ENCODE measurements around the gene HOXA10. TPM values are rescaled to one million over a fixed set of nuclear protein-coding genes. Genes with fewer than 3 reads are reported as not detected.

The HOXA10 gene
- total RNA-seq, 2 experiments from 2014 or later = not detected

DNA sequence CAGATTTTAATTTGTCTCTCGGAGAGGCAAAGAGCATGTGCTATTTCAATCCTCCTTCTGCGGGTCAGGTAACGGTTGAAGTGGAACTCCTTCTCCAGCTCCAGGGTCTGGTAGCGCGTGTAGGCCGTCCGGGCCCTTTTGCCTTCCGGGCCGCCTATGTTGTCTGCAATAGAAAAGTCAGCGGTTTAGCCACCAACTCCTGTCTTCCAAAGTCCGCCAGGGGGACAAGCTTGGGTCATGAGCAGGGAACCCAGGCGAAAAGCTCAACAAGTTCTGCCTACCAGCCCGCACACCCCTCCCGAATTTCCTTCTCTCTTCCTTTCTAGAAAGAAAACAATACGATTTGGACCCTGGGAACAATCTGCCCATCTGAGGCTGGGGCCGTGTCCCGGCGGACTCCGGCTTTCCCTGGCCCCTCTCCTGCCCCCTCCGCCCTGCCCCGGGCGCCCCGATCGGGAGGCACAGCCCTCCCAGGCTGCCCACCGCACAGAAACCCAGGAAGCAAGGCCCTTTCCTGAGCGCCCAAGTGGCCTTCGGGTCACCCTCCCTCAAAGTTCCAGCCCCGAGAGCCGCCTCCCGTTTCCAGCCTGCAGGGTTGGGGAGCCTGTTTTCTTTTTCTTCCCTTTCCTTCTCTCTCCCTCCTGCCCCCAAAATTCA is 32.1 kb downstream of the HOXA10 start:
- H3K27ac Mint-ChIP-seq = no peak overlapping the region
- CTCF ChIA-PET = no interaction called here
- no peaks in the 10 kb centered on the region for H3K9me3 Mint-ChIP-seq
- POLR2A ChIA-PET = no interaction called here
- no peaks in the 10 kb centered on the region for H3K4me1 Mint-ChIP-seq
- no peaks in the 10 kb centered on the region for H3K36me3 Mint-ChIP-seq (ENCODE audit: low read depth)
- peaks cover 32% of the 10 kb centered on the region for H3K27me3 Mint-ChIP-seq
- no peak for DNase-seq
- H3K4me3 Mint-ChIP-seq = no peak overlapping the region

DNA sequence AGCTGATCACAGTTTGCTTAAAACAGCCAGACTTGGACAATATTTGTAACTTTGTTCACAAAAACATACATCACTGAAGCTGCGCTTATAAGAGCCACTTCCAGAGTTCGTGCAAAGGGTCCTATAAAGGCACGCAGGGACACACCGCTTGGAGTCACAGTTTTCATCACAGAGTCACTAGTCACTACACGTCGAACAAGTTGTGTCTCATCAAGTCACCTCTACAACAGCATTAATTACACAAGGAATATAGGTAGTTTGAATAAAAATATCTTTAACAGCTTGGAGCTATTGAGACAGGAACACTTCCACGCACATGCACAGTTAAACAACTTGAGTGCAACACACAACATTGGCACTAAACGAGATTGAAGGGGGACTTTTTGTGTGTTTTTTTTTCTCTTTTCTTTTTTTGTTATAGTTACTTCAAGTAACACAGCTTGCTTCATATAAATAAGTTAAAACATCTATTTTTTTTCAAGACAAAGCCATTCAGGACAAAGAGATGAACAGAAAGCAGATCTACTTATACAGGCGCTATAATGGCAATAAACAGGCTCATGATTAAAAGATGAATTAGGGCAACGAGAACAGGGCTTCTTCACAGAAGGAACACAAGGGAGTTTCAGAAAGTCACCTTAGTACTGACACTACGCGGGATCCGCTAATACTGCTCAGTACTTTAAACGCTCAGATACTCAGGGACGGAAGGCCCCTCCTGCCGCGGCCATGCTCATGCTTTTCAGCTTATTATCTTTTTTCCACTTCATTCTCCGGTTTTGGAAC is 32.8 kb downstream of the HOXA10 start:
- Mint-ChIP-seq H3K4me3 (no peak overlapping the region), H3K27me3 (peaks cover 32% of the 10 kb centered on the region), H3K9me3 (no peaks in the 10 kb centered on the region), H3K4me1 (no peaks in the 10 kb centered on the region), H3K27ac (no peak overlapping the region), H3K36me3 (ENCODE audit: low read depth) (no peaks in the 10 kb centered on the region)
- ChIA-PET POLR2A (no interaction called here), CTCF (interaction anchor here (0.7 to 1.2 kb wide), 2 partner anchors 9 to 41 kb away, joined by 4 to 6 read pairs; no protein-coding TSS in a partner anchor)
- no peak for DNase-seq

DNA sequence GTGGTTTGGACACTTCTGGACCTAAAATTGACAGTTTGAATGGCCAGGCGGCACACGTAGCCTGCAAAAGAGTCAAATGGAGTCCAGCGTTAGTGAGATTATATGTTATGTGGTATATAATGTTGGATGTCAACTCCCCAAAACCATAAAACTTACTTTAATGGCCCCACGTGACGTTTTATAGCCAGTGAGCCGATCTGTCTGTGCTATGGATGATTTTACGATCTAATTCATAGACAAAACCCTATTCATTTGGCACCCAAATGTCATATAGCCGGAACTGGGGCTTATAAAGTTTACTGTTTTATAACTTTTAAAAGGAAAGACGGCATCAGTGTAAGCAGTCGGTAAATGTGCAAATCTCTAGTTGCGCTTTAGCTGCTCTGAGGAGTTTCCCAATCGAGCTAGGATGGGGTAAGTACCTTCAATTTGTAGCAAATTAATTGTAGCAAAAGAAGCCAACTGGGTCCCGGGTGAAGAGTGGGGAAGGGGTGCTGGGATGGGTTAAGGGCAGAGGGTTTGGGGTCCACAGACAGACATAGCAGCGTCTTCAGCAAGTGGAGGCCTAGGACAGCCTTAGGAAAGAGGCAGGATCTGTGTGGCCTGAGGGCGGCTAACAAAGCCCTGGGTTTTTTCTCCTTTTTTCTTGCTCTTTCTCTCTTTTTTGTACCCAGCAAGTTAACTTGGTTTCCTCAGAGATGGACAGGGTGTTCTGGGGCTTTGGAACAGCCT is 33.8 kb downstream of the HOXA10 start:
- POLR2A ChIA-PET = no interaction called here
- Mint-ChIP-seq H3K27me3 (peaks cover 38% of the 10 kb centered on the region), H3K27ac (no peak overlapping the region), H3K36me3 (ENCODE audit: low read depth) (no peaks in the 10 kb centered on the region), H3K9me3 (no peaks in the 10 kb centered on the region), H3K4me3 (no peak overlapping the region), H3K4me1 (peaks cover 6% of the 10 kb centered on the region)
- no peak for DNase-seq
- CTCF ChIA-PET = interaction anchor here (1.2 kb wide), 1 partner anchor 10 kb away, joined by 6 read pairs; no protein-coding TSS in a partner anchor

DNA sequence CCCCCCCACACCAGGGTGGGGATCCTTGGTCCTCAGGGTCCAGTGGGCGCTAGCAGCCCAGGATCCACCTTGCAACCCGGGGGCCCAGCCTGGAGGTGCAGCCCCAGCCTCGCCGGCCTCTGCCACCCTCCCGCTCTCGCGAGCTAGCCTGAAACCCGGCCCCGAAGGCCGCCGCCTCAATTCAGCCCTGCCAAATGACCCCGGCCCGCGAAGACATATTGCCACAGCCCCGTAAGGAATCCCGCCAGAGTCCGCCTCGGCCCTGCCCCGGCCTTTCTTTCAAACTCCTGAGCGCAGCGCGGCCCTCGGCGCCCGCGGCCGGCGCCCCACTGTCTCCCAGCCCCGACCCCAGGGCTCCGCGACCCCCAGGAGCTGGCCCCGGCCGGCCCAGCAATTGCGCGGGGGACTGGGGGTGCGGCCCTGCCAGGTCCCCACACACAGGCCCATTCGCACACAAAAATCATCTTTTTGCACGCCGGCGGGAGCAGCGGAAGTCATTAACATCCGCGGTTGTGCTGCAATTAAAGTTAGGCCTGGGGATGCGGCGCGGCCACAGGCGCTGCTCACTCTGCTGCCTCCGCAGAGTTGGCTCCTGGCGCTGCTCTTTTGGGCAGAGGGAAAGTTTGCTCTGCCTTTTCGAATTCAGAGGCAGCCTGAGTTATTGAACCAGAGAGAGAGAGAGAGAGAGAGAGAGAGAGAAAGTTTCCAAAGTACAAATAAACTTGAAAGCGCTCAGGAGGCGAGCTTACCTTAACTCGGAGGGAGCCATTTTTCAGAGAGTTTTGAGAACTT is 34.6 kb downstream of the HOXA10 start:
- H3K27ac Mint-ChIP-seq = no peak overlapping the region
- H3K4me1 Mint-ChIP-seq = peaks cover 13% of the 10 kb centered on the region
- peaks cover 46% of the 10 kb centered on the region for H3K27me3 Mint-ChIP-seq
- no peak for DNase-seq
- CTCF ChIA-PET = interaction anchor here (1.2 kb wide), 1 partner anchor 11 kb away, joined by 6 read pairs; no protein-coding TSS in a partner anchor
- no peaks in the 10 kb centered on the region for H3K9me3 Mint-ChIP-seq
- no peak overlapping the region for H3K4me3 Mint-ChIP-seq
- POLR2A ChIA-PET = no interaction called here
- no peaks in the 10 kb centered on the region for H3K36me3 Mint-ChIP-seq (ENCODE audit: low read depth)

DNA sequence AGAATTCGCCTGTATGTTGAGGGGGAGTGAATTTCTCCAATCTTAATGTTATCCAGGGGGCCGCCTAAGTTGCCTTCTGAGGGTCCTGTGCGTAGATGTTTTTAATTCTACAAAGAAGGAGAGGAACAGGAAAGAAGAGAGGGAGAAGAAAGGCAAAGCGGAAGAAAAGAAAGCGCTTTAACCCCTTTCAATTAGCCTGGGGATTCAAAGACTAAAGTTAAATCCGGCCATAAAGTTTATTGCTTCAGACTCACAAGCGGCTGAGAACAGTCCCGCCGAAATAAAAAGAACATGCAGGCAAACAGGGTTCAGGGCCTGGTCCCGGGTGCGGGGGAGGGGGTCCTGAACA is 35.2 kb downstream of the HOXA10 start:
- no peak overlapping the region for H3K27ac Mint-ChIP-seq
- H3K36me3 Mint-ChIP-seq (ENCODE audit: low read depth) = no peaks in the 10 kb centered on the region
- CTCF ChIA-PET = no interaction called here
- H3K27me3 Mint-ChIP-seq = peaks cover 52% of the 10 kb centered on the region
- DNase-seq = no peak
- no peak overlapping the region for H3K4me3 Mint-ChIP-seq
- peaks cover 19% of the 10 kb centered on the region for H3K4me1 Mint-ChIP-seq
- H3K9me3 Mint-ChIP-seq = no peaks in the 10 kb centered on the region
- POLR2A ChIA-PET = no interaction called here

DNA sequence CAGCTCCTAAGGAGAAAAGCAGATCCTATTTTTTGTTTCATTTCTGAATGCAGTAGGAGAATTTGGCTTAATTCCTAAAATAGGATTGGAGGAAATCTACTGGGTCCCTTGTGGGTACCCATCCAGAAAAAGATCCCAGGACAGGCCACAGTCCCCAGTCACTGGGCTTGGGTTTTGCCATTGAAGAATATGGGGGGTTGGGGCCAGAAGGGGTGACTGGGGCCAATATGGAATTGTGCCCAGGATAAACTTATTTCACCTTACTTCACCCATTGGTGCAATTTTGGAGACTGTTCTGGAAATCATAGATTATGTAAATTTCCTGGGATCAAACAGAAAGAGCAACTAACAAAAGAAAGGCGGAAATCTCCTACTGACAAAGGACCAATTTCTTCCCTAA is 35.6 kb downstream of the HOXA10 start:
- no peak overlapping the region for H3K27ac Mint-ChIP-seq
- H3K36me3 Mint-ChIP-seq (ENCODE audit: low read depth) = no peaks in the 10 kb centered on the region
- ChIA-PET POLR2A (no interaction called here), CTCF (no interaction called here)
- peaks cover 21% of the 10 kb centered on the region for H3K4me1 Mint-ChIP-seq
- H3K4me3 Mint-ChIP-seq = no peak overlapping the region
- peaks cover 57% of the 10 kb centered on the region for H3K27me3 Mint-ChIP-seq
- no peak for DNase-seq
- H3K9me3 Mint-ChIP-seq = no peaks in the 10 kb centered on the region

DNA sequence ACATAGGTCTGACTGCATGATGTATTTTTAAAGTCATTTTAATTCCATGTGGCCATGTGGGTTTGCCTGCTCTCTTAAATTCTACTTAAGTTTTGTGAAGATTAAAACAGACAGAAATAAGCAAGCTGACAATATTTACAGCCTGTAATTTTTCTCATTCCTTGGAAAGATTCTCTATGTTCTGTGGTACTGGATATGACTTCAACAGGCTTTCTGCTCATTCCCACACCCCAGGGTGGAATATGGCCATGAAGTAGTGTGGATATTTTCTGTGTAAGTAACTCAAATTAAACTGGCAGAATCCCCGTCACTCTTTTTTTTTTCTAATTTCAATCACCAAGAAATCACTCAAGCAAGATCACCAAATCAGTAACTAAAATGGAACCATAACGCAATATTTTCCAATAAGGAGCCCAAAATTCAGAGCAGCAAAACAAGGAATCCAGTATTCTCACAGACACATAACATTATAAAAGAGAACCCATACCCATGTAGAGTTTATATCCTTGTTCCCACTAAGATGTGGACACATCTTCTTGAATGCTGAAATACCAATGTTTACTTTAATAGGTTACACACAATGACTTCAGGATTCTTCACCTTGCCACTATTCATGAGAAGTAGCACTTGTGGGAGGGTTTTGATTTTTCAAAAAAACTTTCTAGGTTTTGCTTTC is 36.3 kb downstream of the HOXA10 start:
- H3K27ac Mint-ChIP-seq = no peak overlapping the region
- POLR2A ChIA-PET = no interaction called here
- no peak for DNase-seq
- peaks cover 21% of the 10 kb centered on the region for H3K4me1 Mint-ChIP-seq
- H3K36me3 Mint-ChIP-seq (ENCODE audit: low read depth) = no peaks in the 10 kb centered on the region
- H3K4me3 Mint-ChIP-seq = no peak overlapping the region
- peaks cover 61% of the 10 kb centered on the region for H3K27me3 Mint-ChIP-seq
- H3K9me3 Mint-ChIP-seq = no peaks in the 10 kb centered on the region
- CTCF ChIA-PET = no interaction called here

- no peak overlapping the region for H3K27ac Mint-ChIP-seq
- DNase-seq = no peak
- peaks cover 21% of the 10 kb centered on the region for H3K4me1 Mint-ChIP-seq
- peaks cover 2% of the 10 kb centered on the region for H3K9me3 Mint-ChIP-seq
- CTCF ChIA-PET = interaction anchor here (0.5 to 1.2 kb wide), 2 partner anchors 16 to 72 kb away, joined by 4 to 6 read pairs; no protein-coding TSS in a partner anchor
- H3K4me3 Mint-ChIP-seq = no peak overlapping the region
- no peaks in the 10 kb centered on the region for H3K36me3 Mint-ChIP-seq (ENCODE audit: low read depth)
- H3K27me3 Mint-ChIP-seq = peaks cover 66% of the 10 kb centered on the region
- POLR2A ChIA-PET = interaction anchor here (0.6 kb wide), 1 partner anchor 427 kb away, joined by 3 read pairs; no protein-coding TSS in a partner anchor
These were observed 39.7 kb downstream of the HOXA10 start for GRCh38 chr7:27134392-27134791.

DNA sequence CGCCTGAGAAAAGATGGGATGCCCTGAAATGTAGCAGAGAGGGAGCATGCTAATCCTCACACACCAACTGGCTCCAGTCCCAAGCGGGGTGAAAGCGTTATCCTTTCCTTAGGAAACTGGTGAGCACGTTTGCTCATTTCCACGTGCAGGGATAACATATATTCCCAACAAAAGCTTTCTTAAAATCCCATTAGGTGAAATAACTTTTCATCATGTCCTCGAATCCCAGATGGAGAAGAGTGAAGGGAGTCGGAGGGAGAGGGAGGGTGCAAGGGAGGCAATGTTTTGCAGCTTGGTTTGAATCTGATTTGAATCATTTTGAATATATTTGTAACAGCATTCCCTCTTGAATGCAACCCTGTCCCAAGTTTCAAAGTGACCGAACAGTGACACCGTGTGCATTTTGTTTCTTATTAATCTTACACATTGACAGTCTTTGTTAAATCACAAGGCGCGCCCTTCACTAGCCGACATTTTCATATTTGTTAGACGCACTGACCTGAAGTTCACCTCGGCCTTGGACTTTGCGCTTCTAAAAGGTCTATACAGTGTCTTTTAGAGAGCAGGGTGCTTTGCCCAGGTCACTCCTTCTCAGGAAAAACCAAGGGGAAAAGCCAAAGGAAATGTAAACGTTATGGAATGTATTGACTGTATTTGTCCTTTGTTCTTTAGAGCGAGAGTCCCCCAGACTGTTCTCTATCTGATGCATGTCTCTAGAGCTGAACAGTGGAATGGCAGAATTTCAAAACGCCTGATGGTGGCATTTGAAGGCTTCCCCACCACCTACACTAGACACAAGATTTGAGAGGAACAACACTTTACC is 40.5 kb downstream of the HOXA10 start:
- H3K27ac Mint-ChIP-seq = no peak overlapping the region
- CTCF ChIA-PET = no interaction called here
- peaks cover 21% of the 10 kb centered on the region for H3K4me1 Mint-ChIP-seq
- DNase-seq = no peak
- peaks cover 2% of the 10 kb centered on the region for H3K9me3 Mint-ChIP-seq
- POLR2A ChIA-PET = interaction anchor here (0.6 kb wide), 1 partner anchor 426 kb away, joined by 3 read pairs; no protein-coding TSS in a partner anchor
- H3K36me3 Mint-ChIP-seq (ENCODE audit: low read depth) = no peaks in the 10 kb centered on the region
- H3K4me3 Mint-ChIP-seq = no peak overlapping the region
- H3K27me3 Mint-ChIP-seq = peaks cover 69% of the 10 kb centered on the region

DNA sequence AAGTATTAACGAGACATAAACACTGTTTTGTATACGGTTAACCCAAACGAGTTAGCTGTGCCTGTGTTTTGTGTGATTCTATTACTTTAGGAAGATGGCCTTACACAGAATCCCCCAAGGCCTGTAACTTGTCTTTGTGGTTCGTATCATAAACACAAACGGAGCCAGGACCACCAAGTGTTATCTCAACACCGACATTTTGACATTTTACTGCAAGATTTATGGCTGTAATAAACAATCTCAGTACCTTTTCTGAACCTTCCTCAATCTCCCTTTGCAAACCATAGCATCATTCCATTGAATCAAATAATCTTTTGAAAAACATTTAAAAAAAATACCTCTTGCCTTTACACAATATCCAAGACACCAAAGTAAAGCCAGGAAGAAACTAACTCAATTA is 41.1 kb downstream of the HOXA10 start:
- CTCF ChIA-PET = no interaction called here
- peaks cover 71% of the 10 kb centered on the region for H3K27me3 Mint-ChIP-seq
- H3K4me1 Mint-ChIP-seq = peaks cover 21% of the 10 kb centered on the region
- H3K4me3 Mint-ChIP-seq = no peak overlapping the region
- peaks cover 2% of the 10 kb centered on the region for H3K9me3 Mint-ChIP-seq
- no peak for DNase-seq
- POLR2A ChIA-PET = no interaction called here
- no peaks in the 10 kb centered on the region for H3K36me3 Mint-ChIP-seq (ENCODE audit: low read depth)
- H3K27ac Mint-ChIP-seq = no peak overlapping the region

- Mint-ChIP-seq H3K36me3 (ENCODE audit: low read depth) (no peaks in the 10 kb centered on the region), H3K9me3 (peaks cover 2% of the 10 kb centered on the region), H3K27me3 (peaks cover 71% of the 10 kb centered on the region), H3K4me3 (no peak overlapping the region), H3K4me1 (peaks cover 21% of the 10 kb centered on the region), H3K27ac (no peak overlapping the region)
- ChIA-PET CTCF (interaction anchor here (0.5 to 1.5 kb wide), 2 partner anchors 13 to 891 kb away, joined by 5 to 6 read pairs; no protein-coding TSS in a partner anchor), POLR2A (no interaction called here)
- no peak for DNase-seq
These were observed 41.9 kb downstream of the HOXA10 start for GRCh38 chr7:27132214-27132613.
